Adipocyte (in vitro differentiated cells): ENCODE measurements around the gene CHRNA4.

Source experiments
- DNase-seq: peaks from one replicate; pipeline ENCODE4 v3.0.0-alpha.2; 2015; ENCODE audit warnings: low read depth
- H3K27me3 ChIP-seq: replicated peaks from 2 replicates; pipeline ENCODE4 v1.7.0; 2013; ENCODE audit warnings: mild to moderate bottlenecking, low read length, moderate library complexity; ENCODE audit not compliant: control insufficient read depth, insufficient read depth
- H3K36me3 ChIP-seq: 2 replicates; pipeline ENCODE4 v1.7.0; 2013; ENCODE audit warnings: low read length, mild to moderate bottlenecking, moderate library complexity; ENCODE audit not compliant: control insufficient read depth, insufficient read depth, severe bottlenecking
- H3K4me1 ChIP-seq: 2 replicates; pipeline ENCODE4 v1.7.0; 2013; ENCODE audit warnings: mild to moderate bottlenecking, low read length, moderate library complexity; ENCODE audit not compliant: control insufficient read depth, insufficient read depth
- H3K4me3 ChIP-seq: 2 replicates; pipeline ENCODE4 v1.7.0; 2013; ENCODE audit warnings: mild to moderate bottlenecking, low read length, moderate library complexity
- H3K9ac ChIP-seq: 2 replicates; pipeline ENCODE4 v1.7.0; 2013; ENCODE audit warnings: mild to moderate bottlenecking, low read length, moderate library complexity
- H3K9me3 ChIP-seq: 2 replicates; pipeline ENCODE4 v1.7.0; 2013; ENCODE audit warnings: mild to moderate bottlenecking, low read length, moderate library complexity; ENCODE audit not compliant: control insufficient read depth

CHRNA4 gene

DNA sequence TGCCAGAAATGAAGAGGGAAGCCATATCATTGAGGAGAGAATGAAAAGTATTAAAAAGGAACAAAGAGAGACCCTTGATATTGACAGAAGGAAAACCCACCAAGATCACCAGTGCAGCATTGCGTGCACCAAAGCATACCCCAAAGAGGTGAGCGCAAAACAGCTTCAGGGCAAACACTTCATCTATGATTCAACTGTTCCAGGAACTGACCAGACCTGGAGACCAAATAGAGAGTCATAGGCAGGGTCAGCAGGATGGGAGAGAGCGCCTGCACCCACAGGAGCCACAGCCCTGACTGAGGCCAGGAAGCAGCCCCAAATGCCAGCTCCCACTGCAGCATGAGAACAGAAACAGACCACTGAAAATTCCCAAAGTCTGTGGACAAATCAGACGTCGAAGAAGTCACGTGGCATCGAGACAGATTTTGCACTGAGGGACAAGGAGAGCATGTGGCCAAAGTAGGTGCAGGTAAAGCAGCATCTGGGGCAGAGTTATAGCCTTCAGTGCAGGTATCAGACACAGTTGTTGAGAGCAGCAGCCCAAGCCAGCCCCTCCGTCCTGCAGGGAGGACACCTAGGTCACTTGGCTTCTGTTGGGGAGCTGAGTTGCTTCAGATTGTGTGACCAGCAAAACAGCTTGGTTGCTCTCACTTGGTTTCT, 29.3 kb downstream of the CHRNA4 start:
- Histone ChIP-seq H3K9me3 (peaks cover 13% of the 10 kb centered on the region), H3K27me3 (peaks cover 61% of the 10 kb centered on the region), H3K4me1 (no peaks in the 10 kb centered on the region), H3K4me3 (no peak overlapping the region), H3K36me3 (no peaks in the 10 kb centered on the region), H3K9ac (no peak overlapping the region)
- DNase-seq, result no peak

DNA sequence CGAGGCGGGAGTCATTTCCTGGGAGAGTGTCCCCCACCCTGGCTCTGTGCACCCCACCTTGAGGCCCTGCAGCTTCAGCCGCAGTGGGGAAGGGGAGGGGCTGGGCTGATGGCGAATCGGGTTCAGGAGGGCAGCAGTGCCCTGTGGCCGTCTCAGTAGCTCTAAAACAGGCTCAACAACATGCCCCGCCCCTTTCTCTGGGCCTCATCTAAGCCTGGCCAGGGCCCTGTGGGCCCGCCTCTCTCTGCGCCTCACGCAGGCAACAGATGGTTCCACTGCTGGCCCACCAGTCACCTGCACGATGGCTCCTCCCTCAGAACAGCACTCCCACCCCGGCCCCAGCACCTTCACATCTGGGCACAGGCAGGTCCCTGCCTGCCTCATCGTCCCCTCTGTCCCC, 30.2 kb downstream of the CHRNA4 start:
- Histone ChIP-seq H3K27me3 (peaks cover 54% of the 10 kb centered on the region), H3K4me1 (no peaks in the 10 kb centered on the region)
- no peak for DNase-seq

DNA sequence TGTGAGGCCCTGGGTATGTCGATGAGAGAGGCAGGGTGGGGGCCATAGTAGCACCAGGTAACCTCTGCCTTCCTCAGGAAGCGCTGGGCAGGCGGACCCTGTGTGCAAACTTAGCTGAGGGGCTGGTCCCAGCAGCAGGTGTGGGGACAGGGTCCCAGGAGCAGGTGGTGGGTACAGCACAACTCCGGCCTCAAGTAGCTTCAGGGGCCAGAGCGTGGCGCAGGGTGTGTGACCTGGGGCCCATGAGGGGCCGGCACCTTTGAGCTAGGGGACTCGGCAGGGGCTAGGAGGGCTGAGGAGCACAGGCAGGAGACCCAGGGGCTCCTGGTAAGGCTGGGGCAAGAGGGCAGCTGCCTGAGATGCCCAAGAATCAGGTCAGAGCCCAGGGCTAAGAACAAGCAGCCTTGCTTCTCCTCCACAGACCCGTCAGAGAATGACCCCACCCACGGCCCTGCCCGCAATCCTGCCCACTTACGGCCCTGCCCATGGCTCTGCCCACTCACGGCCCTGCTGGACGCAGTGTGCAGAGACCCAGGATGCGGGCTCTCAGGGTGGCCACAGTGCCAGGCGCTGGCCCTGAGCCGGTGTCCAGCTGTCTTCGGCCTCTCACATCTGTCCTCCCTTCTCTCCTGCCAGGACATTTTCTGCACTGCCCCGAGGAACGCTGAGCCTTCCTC, 30.9 kb downstream of the CHRNA4 start:
- peaks cover 13% of the 10 kb centered on the region for H3K9me3 ChIP-seq
- no peak overlapping the region for H3K9ac ChIP-seq
- H3K4me1 ChIP-seq, result no peaks in the 10 kb centered on the region
- no peak overlapping the region for H3K4me3 ChIP-seq
- no peak for DNase-seq
- H3K36me3 ChIP-seq, result no peaks in the 10 kb centered on the region
- peaks cover 46% of the 10 kb centered on the region for H3K27me3 ChIP-seq

More for the DNA sequence above, 30.2 kb downstream of the CHRNA4 start:
- H3K9ac ChIP-seq, result no peak overlapping the region
- H3K4me3 ChIP-seq, result no peak overlapping the region
- peaks cover 13% of the 10 kb centered on the region for H3K9me3 ChIP-seq
- no peaks in the 10 kb centered on the region for H3K36me3 ChIP-seq

DNA sequence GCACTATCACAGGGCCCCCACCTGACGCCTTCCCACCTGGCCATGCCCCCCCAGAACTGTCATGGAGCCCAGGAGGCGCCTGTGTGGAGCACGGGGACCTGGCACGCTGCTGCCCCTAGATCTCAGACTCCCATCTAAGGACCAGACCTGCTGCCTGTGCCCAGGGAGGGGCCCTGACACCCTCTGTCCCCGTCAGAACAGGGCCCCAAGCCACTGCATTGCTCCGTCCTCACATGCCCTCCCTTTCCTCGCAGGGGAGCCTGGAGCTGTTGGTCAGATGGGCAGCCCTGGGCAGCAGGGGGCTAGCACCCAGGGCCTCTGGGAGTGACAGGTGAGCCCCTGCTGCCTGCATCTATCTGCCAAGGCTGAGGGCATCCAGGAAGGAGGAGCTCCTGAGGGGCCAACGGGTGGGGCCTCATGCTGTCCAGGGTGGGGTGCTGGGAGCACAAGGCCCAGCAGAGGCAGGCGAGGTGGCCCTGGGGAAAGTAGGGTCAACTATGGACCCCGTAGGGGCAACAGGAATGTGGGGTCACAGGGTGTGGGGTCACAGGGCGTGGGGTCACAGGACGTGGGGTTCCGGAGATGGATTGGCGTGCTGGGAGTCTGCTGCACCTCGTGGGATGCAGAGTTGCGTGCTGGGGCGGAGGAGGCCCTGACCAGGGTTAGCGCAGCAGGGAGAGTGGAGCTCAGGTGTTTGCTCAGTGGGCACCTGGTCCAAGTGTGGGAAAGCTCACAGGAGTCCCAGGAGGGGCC, 31.6 kb downstream of the CHRNA4 start:
- H3K36me3 ChIP-seq, result no peaks in the 10 kb centered on the region

DNA sequence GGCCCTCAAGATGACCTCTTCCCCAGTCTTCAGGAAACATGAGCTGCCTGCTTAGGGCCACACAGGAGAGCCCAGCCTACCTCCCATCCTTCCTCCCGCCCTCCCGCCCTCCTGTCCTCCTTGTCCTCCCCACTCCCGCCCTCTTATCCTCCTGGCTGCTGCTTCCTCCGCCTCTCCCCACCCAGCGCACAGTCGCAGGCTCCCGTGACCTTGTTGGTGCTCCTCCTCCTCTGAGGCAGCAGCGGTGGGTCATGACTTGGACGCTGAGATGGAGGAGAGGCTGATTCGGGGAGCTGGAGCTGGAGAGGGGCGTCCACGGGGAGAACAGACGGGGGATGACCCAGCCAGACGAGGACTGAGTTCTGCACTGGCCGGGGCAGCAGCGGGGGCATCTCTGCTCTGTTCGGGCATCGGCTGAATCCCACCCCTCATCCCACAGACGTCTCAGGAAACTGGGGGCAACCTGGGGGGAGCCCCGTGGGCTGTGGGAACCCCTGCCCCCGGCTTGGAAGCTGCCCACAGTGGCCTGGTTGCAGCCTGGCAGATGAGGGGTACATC, 32.4 kb downstream of the CHRNA4 start:
- H3K9me3 ChIP-seq, result peaks cover 8% of the 10 kb centered on the region
- H3K36me3 ChIP-seq, result no peaks in the 10 kb centered on the region
- DNase-seq, result no peak
- H3K27me3 ChIP-seq, result peaks cover 48% of the 10 kb centered on the region
- no peak overlapping the region for H3K4me3 ChIP-seq
- H3K4me1 ChIP-seq, result no peaks in the 10 kb centered on the region
- no peak overlapping the region for H3K9ac ChIP-seq

More for the DNA sequence above, 31.6 kb downstream of the CHRNA4 start:
- H3K9me3 ChIP-seq, result peaks cover 13% of the 10 kb centered on the region
- H3K9ac ChIP-seq, result no peak overlapping the region
- no peaks in the 10 kb centered on the region for H3K4me1 ChIP-seq
- peaks cover 48% of the 10 kb centered on the region for H3K27me3 ChIP-seq
- no peak overlapping the region for H3K4me3 ChIP-seq
- DNase-seq, result no peak

DNA sequence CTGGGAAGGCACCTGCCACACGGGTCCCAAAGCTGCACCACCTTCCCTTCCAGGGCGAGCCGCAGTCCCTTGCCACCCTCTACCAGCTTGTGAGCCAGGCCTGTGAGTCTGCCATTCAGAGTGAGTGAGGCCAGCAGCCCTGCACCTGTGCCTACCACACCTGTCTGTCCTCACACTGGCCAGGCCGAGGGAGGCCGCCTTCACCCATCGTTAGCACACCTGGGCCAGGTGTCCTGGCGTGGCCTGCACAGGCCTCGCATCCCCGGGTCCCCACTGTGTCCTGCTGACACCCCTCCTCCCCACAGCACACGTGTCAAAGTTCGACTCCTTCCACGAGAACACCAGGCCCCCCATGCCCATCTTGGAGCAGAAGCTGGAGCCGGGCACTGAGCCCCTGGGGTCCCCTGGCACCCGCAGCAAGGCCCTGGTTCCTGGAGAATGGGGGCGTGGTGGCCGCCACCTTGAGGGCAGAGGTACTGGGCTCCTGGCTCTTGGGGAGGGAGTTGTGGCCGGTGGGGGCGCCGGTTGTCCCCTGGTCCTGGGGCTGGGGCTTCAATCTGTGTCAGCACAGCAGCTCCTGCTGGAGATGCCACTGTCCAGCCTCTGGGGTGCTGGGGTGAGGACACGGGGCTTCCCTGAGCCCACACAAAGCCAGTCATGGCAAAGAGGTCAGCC, 33.0 kb downstream of the CHRNA4 start:
- Histone ChIP-seq H3K9ac (no peak overlapping the region), H3K4me1 (no peaks in the 10 kb centered on the region), H3K36me3 (no peaks in the 10 kb centered on the region), H3K9me3 (peaks cover 8% of the 10 kb centered on the region), H3K27me3 (peaks cover 48% of the 10 kb centered on the region), H3K4me3 (no peak overlapping the region)
- DNase-seq, result no peak

DNA sequence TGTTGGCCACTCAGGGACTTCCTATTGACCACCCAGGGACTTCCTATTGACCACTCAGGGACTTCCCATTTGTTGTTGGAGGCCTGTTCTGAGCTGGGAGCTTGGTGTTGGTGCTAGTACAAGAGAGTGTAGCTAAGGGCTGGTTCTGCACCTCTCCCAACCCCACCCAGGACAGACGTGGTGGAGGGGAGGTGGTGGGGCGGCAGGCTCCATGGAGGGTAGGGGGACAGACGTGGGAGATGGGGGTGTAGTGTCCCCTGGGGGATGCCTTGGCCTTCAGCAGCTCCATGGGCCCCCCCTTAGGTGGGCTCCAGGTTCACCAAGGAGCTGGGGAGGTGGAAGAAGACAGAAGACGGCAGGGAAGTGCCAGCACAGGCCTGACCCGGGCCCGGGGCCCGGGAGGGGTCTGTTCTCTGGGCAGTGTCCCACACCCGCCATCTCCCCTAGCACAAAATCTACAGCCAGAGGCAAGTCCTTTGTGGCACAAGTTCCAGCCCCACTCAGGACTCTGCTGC, 33.9 kb downstream of the CHRNA4 start:
- H3K27me3 ChIP-seq, result peaks cover 54% of the 10 kb centered on the region
- no peak overlapping the region for H3K4me3 ChIP-seq
- DNase-seq, result no peak
- H3K36me3 ChIP-seq, result no peaks in the 10 kb centered on the region
- no peaks in the 10 kb centered on the region for H3K4me1 ChIP-seq
- peaks cover 8% of the 10 kb centered on the region for H3K9me3 ChIP-seq
- no peak overlapping the region for H3K9ac ChIP-seq

DNA sequence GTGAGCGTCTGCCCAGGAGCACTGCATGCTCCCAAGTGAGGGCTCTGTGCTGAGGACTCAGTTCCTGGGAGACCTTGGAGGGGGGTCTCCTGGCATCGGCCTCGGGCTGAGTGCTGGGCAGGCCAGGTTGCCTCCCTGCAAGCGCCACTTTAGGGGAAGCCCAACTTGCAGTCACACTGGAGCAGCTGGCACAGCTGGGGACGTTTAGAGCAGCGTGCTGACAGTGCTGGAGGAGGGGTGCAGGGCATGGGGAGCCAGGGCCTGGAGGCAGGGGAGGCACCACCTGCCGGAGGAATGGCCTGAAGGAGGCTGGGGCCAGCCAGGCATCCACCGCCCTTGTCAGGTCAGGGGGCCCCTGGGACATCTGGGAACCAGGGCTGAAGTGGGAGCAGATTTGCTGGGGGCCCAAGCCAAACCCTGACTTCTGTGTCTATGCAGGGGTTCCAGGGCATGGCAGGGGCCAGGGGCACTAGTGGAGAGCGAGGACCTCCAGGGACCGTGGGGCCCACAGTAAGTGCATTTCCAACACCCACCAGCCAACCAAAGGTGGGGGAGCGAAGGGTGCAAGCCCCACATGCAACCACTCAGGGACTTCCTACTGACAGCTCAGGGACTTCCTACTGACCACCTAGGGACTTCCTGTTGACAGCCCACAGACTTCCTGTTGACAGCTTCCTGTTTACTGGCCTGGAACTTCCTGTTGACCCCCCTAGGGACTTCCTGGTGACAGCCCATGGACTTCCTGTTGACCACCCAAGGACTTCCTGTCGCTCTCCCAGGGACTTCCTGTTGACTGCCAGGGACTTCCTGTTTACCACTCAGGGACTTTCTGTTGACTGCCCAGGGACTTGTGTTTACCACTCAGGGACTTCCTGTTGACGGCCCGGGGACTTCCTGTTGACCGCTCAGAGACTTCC, 34.6 kb downstream of the CHRNA4 start:
- DNase-seq, result no peak
- Histone ChIP-seq H3K27me3 (peaks cover 47% of the 10 kb centered on the region), H3K4me3 (no peak overlapping the region), H3K4me1 (no peaks in the 10 kb centered on the region), H3K36me3 (no peaks in the 10 kb centered on the region), H3K9ac (no peak overlapping the region), H3K9me3 (peaks cover under 1% of the 10 kb centered on the region)

DNA sequence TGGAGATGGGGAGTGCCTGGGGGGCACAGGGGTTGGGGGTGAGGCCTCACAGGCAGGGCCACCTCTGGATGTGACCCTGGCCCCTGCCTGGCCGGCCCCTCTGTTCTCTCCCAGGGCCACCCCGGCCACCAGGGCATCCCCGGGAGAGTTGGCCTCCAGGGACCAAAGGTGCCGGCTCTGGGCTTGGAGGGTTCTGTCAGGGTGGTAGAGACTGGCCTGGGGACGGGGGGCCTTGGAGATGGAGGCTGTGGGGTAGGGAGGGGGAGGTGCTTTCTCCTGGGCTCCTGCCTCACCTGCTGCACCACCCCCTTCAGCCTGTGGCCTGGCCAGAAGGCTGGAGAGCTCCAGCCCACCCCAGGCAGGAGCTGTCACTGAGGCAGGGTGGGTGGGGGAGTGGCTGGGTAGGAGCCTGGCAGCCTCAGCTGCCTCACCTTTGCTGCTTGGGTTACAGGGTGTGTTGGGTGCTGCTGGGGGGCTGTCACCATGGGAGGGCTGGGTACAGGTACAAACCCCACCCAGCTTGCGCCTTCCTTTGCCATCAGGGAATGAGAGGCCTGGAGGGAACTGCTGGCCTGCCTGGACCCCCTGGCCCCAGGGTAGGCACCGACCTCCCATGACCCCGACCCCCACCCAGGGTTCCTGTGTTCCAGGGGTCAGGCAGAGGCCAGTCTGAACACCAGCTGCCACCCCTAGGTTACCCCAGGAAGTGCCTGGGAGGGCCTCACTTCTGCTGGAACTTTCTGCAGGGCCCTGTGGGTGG, 35.4 kb downstream of the CHRNA4 start:
- no peak overlapping the region for H3K9ac ChIP-seq
- DNase-seq, result no peak

More for the DNA sequence above, 35.4 kb downstream of the CHRNA4 start:
- Histone ChIP-seq H3K36me3 (no peaks in the 10 kb centered on the region), H3K27me3 (peaks cover 39% of the 10 kb centered on the region), H3K4me3 (no peak overlapping the region), H3K9me3 (no peaks in the 10 kb centered on the region), H3K4me1 (no peaks in the 10 kb centered on the region)
